ENCODE results near the gene FOSL1.

Gene FOSL1

GRCh38 chr11:65844231-65844872, 55.8 kb downstream of the FOSL1 start:
- Histone ChIP-seq H3K9me2 (ENCODE audit: low read depth, low read length) (no peaks in the 10 kb centered on the region), H3K9ac (ENCODE audit: low read length) (no peak overlapping the region), H2AFZ (ENCODE audit: low read length) (no peak overlapping the region), H4K20me1 (ENCODE audit: insufficient read depth, low read length) (no peaks in the 10 kb centered on the region), H3F3A (ENCODE audit: insufficient read depth, low read length) (no peaks in the 10 kb centered on the region), H3K79me2 (ENCODE audit: insufficient read depth, low read length) (no peaks in the 10 kb centered on the region), H3K4me1 (ENCODE audit: insufficient read depth, low read length, severe bottlenecking) (no peaks in the 10 kb centered on the region), H3K4me3 (ENCODE audit: low read depth, low read length, poor library complexity, severe bottlenecking) (no peak overlapping the region), H3K36me3 (ENCODE audit: insufficient read depth, low read length) (no peaks in the 10 kb centered on the region), H3K27me3 (ENCODE audit: insufficient read depth, low read length) (no peaks in the 10 kb centered on the region), H3K27ac (ENCODE audit: low read depth, low read length, poor library complexity, severe bottlenecking) (no peak overlapping the region), H3K4me2 (ENCODE audit: low read length) (no peak overlapping the region), H3K9me3 (ENCODE audit: low read length) (no peaks in the 10 kb centered on the region)
- no peak for TF ChIP-seq EZH2 (IDR thresholded peaks at IDR 0.05; ENCODE audit: borderline replicate concordance, low read length)
- TF ChIP-seq, protein P1, sequence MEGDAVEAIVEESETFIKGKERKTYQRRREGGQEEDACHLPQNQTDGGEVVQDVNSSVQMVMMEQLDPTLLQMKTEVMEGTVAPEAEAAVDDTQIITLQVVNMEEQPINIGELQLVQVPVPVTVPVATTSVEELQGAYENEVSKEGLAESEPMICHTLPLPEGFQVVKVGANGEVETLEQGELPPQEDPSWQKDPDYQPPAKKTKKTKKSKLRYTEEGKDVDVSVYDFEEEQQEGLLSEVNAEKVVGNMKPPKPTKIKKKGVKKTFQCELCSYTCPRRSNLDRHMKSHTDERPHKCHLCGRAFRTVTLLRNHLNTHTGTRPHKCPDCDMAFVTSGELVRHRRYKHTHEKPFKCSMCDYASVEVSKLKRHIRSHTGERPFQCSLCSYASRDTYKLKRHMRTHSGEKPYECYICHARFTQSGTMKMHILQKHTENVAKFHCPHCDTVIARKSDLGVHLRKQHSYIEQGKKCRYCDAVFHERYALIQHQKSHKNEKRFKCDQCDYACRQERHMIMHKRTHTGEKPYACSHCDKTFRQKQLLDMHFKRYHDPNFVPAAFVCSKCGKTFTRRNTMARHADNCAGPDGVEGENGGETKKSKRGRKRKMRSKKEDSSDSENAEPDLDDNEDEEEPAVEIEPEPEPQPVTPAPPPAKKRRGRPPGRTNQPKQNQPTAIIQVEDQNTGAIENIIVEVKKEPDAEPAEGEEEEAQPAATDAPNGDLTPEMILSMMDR (IDR thresholded peaks at IDR 0.05; ENCODE audit: low read length), result no peak

DNA sequence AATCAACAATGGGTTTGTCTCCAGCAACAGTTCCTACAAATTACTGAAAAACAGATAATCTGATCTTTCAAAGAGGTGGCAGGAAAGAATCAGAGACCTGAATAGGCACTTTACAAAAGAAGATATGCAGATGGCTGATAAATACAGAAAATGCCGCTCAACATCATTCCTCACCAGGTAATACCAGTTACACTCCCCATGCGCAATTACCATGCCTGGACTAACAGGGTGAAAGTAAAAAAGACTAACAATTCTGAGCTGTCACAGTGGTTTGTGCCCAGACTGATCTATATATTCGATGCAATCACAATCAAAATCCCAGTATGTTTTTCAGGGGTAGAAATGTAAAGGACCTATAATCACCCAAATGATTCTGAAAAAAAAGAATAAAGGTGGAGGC, 56.4 kb downstream of the FOSL1 start:
- no peaks in the 10 kb centered on the region for H3F3A ChIP-seq (ENCODE audit: insufficient read depth, low read length)
- H3K9me3 ChIP-seq (ENCODE audit: low read length), result no peaks in the 10 kb centered on the region
- H3K9ac ChIP-seq (ENCODE audit: low read length), result no peak overlapping the region
- H3K79me2 ChIP-seq (ENCODE audit: insufficient read depth, low read length), result no peaks in the 10 kb centered on the region
- TF ChIP-seq EZH2 (IDR thresholded peaks at IDR 0.05; ENCODE audit: borderline replicate concordance, low read length), result no peak
- TF ChIP-seq, protein P1 (IDR thresholded peaks at IDR 0.05; ENCODE audit: low read length), result no peak
- no peaks in the 10 kb centered on the region for H3K27me3 ChIP-seq (ENCODE audit: insufficient read depth, low read length)
- H3K9me2 ChIP-seq (ENCODE audit: low read depth, low read length), result no peaks in the 10 kb centered on the region
- H4K20me1 ChIP-seq (ENCODE audit: insufficient read depth, low read length), result no peaks in the 10 kb centered on the region
- H3K27ac ChIP-seq (ENCODE audit: low read depth, low read length, poor library complexity, severe bottlenecking), result no peak overlapping the region
- no peak overlapping the region for H3K4me3 ChIP-seq (ENCODE audit: low read depth, low read length, poor library complexity, severe bottlenecking)
- H3K36me3 ChIP-seq (ENCODE audit: insufficient read depth, low read length), result no peaks in the 10 kb centered on the region
- H2AFZ ChIP-seq (ENCODE audit: low read length), result no peak overlapping the region
- no peak overlapping the region for H3K4me2 ChIP-seq (ENCODE audit: low read length)
- no peaks in the 10 kb centered on the region for H3K4me1 ChIP-seq (ENCODE audit: insufficient read depth, low read length, severe bottlenecking)

GRCh38 chr11:65842144-65842543, 58.0 kb downstream of the FOSL1 start:
- Histone ChIP-seq H3K79me2 (ENCODE audit: insufficient read depth, low read length) (no peaks in the 10 kb centered on the region), H3K4me3 (ENCODE audit: low read depth, low read length, poor library complexity, severe bottlenecking) (no peak overlapping the region), H3F3A (ENCODE audit: insufficient read depth, low read length) (no peaks in the 10 kb centered on the region), H3K36me3 (ENCODE audit: insufficient read depth, low read length) (no peaks in the 10 kb centered on the region), H3K27me3 (ENCODE audit: insufficient read depth, low read length) (no peaks in the 10 kb centered on the region), H3K9me2 (ENCODE audit: low read depth, low read length) (no peaks in the 10 kb centered on the region), H3K4me2 (ENCODE audit: low read length) (no peak overlapping the region), H3K27ac (ENCODE audit: low read depth, low read length, poor library complexity, severe bottlenecking) (no peak overlapping the region), H3K9me3 (ENCODE audit: low read length) (peaks cover 2% of the 10 kb centered on the region; the same call in 1 of the 2 replicates), H3K4me1 (ENCODE audit: insufficient read depth, low read length, severe bottlenecking) (no peaks in the 10 kb centered on the region), H4K20me1 (ENCODE audit: insufficient read depth, low read length) (no peaks in the 10 kb centered on the region), H3K9ac (ENCODE audit: low read length) (no peak overlapping the region), H2AFZ (ENCODE audit: low read length) (no peak overlapping the region)
- no peak for TF ChIP-seq EZH2 (IDR thresholded peaks at IDR 0.05; ENCODE audit: borderline replicate concordance, low read length)
- TF ChIP-seq, protein P1 (IDR thresholded peaks at IDR 0.05; ENCODE audit: low read length), result no peak
